Esophagus muscularis mucosa (tissue), 4 donors: Measurements from ENCODE around the gene USP2. TPM values are rescaled to one million over a fixed set of nuclear protein-coding genes. Genes with fewer than 3 reads are reported as not detected.
A peak's percentile ranks its signal among the peaks of the same experiment; 100 is the strongest.

Experiments
- DNase-seq: peaks from one replicate; pipeline ENCODE4 v3.0.0-alpha.2; 2017; ENCODE audit errors: extremely low spot score
- H3K27ac ChIP-seq, 4 donors: fragments of 200-600 bp; sonication (generic); replicated peaks in 1 of 4; 1 replicate in 3 of 4; 2 replicates in 1 of 4; pipeline ENCODE4 v1.5.1; 2016 to 2019; ENCODE audit warnings: mild to moderate bottlenecking in 1 of 4
- H3K27me3 ChIP-seq, 4 donors: fragments of 200-600 bp; sonication (generic); one replicate each; pipeline versions ENCODE4 v1.5.1 to v1.6.0; 2016 to 2019
- H3K36me3 ChIP-seq, 4 donors: fragments of 200-600 bp; sonication (generic); one replicate each; pipeline ENCODE4 v1.5.1; 2016 to 2019
- H3K4me1 ChIP-seq, 4 donors: fragments of 200-600 bp; sonication (generic); one replicate each; pipeline ENCODE4 v1.5.1; 2016 to 2019
- H3K4me3 ChIP-seq, 4 donors: fragments of 200-600 bp; sonication (generic); 1 replicate in 2 of 4; 2 replicates in 2 of 4; pipeline ENCODE4 v1.5.1; 2016 to 2019; ENCODE audit warnings: mild to moderate bottlenecking in 4 of 4, moderate library complexity in 1 of 4
- H3K9me3 ChIP-seq, 4 donors: fragments of 200-600 bp; sonication (generic); 1 replicate in 3 of 4; 2 replicates in 1 of 4; pipeline ENCODE4 v1.5.1; 2016 to 2019
- CTCF ChIP-seq, 3 experiments: fragments of 200-600 bp in 2 of 3; fragments of 450-650 bp in 1 of 3; sonication (generic) in 2 of 3; IDR thresholded peaks; one replicate each; pipeline ENCODE4 v1.5.1; 2017 to 2019; ENCODE audit warnings: antibody characterized with exemption in 3 of 3, mild to moderate bottlenecking in 2 of 3, moderate library complexity in 1 of 3
- EP300 ChIP-seq: sonication (generic); formaldehyde crosslinking; IDR thresholded peaks from one replicate; pipeline ENCODE4 v1.6.1; 2017; ENCODE audit warnings: antibody characterized with exemption
- POLR2A ChIP-seq: fragments of 450-650 bp; IDR thresholded peaks from one replicate; pipeline ENCODE4 v1.6.1; 2017; ENCODE audit warnings: antibody characterized with exemption, moderate library complexity, mild to moderate bottlenecking, low read depth
- POLR2AphosphoS5 ChIP-seq, 2 donors: sonication (generic); formaldehyde crosslinking; IDR thresholded peaks; one replicate each; pipeline ENCODE4 v1.6.1; 2017; ENCODE audit warnings: antibody characterized with exemption in 2 of 2
- WGBS: methylation state at CpG from one replicate; pipeline ENCODE4 v1.1.5; 2018; 5-methylcytosine and 5-hydroxymethylcytosine counted together
- intact Hi-C: fragments of 100-400 bp; cut with DNase I; formaldehyde crosslinking; loops from one replicate; pipeline ENCODE4 v1.15.1; 2023
- total RNA-seq, 4 donors: library from RNA; depleted of rRNA; stranded (reverse); fragments of >200 nt; gene quantifications; one replicate each; pipeline versions ENCODE4 v1.1.0 to v1.2.1, GENCODE V29; 2016

Gene USP2
- total RNA-seq, 4 donors from 2014 or later, result 4.6 to 9.9 (median 6.1) TPM

- no peaks in the 10 kb centered on the region for H3K27me3 ChIP-seq
- intact Hi-C loops, result no loop called here
- WGBS, result 60% methylated on average over 1 of the region's 1 CpG
Measured at GRCh38 chr11:119330237-119330636, 51.3 kb downstream of the USP2 start.

GRCh38 chr11:119329320-119329719 lies 52.2 kb downstream of the USP2 start:
- no peak for DNase-seq
- H3K4me1 ChIP-seq, result peaks cover 0 to 7% (median 6%) of the 10 kb centered on the region in 4 donors
- no peak for TF ChIP-seq POLR2A
- TF ChIP-seq POLR2AphosphoS5 (IDR thresholded peaks at IDR 0.05), result no peak
- no peak for TF ChIP-seq CTCF (IDR thresholded peaks at IDR 0.05)
- TF ChIP-seq EP300, result no peak
- H3K27ac ChIP-seq, result no peak overlapping the region
- no peak overlapping the region for H3K4me3 ChIP-seq
- no peaks in the 10 kb centered on the region for H3K36me3 ChIP-seq
- WGBS, result 46% methylated on average over 2 of the region's 2 CpGs
- no peaks in the 10 kb centered on the region for H3K27me3 ChIP-seq
- H3K9me3 ChIP-seq, result no peaks in the 10 kb centered on the region
- intact Hi-C loops, result no loop called here

More at GRCh38 chr11:119330237-119330636, 51.3 kb downstream of the USP2 start:
- Histone ChIP-seq H3K27ac (no peak overlapping the region), H3K4me1 (peaks cover 4 to 14% (median 12%) of the 10 kb centered on the region in 4 donors), H3K4me3 (no peak overlapping the region), H3K9me3 (no peaks in the 10 kb centered on the region), H3K36me3 (no peaks in the 10 kb centered on the region)
- TF ChIP-seq EP300 (no peak), POLR2AphosphoS5 (IDR thresholded peaks at IDR 0.05) (no peak), POLR2A (no peak), CTCF (IDR thresholded peaks at IDR 0.05) (no peak)
- DNase-seq, result no peak

- H3K27me3 ChIP-seq, result no peaks in the 10 kb centered on the region
- H3K36me3 ChIP-seq, result no peaks in the 10 kb centered on the region
- peaks cover 36 to 49% (median 43%) of the 10 kb centered on the region in 4 donors for H3K4me1 ChIP-seq
- H3K4me3 ChIP-seq, result no peak overlapping the region
- DNase-seq, result no peak
- no peaks in the 10 kb centered on the region for H3K9me3 ChIP-seq
- intact Hi-C loops, result loop anchor here (5.0 kb wide), 1 partner anchor 117 kb away; the partner anchor contains the start of gene CBL
- H3K27ac ChIP-seq, result peak overlapping the region in 1 of 4 donors; percentile 17
- TF ChIP-seq POLR2AphosphoS5 (IDR thresholded peaks at IDR 0.05) (no peak), EP300 (no peak), CTCF (IDR thresholded peaks at IDR 0.05) (no peak), POLR2A (no peak)
- WGBS, result 63% methylated on average over 4 of the region's 4 CpGs
Measured at GRCh38 chr11:119324189-119324588, 57.3 kb downstream of the USP2 start.

GRCh38 chr11:119323532-119324033 lies 57.9 kb downstream of the USP2 start:
- intact Hi-C loops, result loop anchor here (5.0 kb wide), 1 partner anchor 116 kb away; the partner anchor contains the start of gene CBL
- no peaks in the 10 kb centered on the region for H3K9me3 ChIP-seq
- H3K4me3 ChIP-seq, result no peak overlapping the region
- peaks cover 42 to 55% (median 49%) of the 10 kb centered on the region in 4 donors for H3K4me1 ChIP-seq
- TF ChIP-seq POLR2AphosphoS5 (IDR thresholded peaks at IDR 0.05) (peak; percentile 50 to 63), CTCF (IDR thresholded peaks at IDR 0.05) (peak; percentile 82 to 88 (median 87)), EP300 (no peak)
- 10% methylated on average over 8 of the region's 8 CpGs for WGBS
- DNase-seq, result no peak
- H3K27me3 ChIP-seq, result no peaks in the 10 kb centered on the region
- H3K27ac ChIP-seq, result peak overlapping the region; percentile 98 to 99 (median 98)
- no peaks in the 10 kb centered on the region for H3K36me3 ChIP-seq
